Spinal cord (tissue), 10 donors: ENCODE results near the gene MMP25. TPM values are rescaled to one million over a fixed set of nuclear protein-coding genes. Genes with fewer than 3 reads are reported as not detected.
"Not testable (repeated sequence)": the region's sequence is repeated elsewhere in the genome, so short reads cannot be mapped to it uniquely, and the experiment has no call there.

ENCODE experiments used
- DNase-seq, 6 donors: peaks; one replicate each; pipeline versions ENCODE4 v3.0.0 to v3.0.0-alpha.2; 2013 to 2015; ENCODE audit warnings: low spot score in 6 of 6, low read depth in 4 of 6
- H3K27ac ChIP-seq: one replicate; pipeline ENCODE4 v1.5.1; 2013; ENCODE audit warnings: low read depth, low read length, control low read depth
- H3K27me3 ChIP-seq: one replicate; pipeline ENCODE4 v1.6.1; 2013; ENCODE audit warnings: low read length; ENCODE audit not compliant: control insufficient read depth, insufficient read depth
- H3K36me3 ChIP-seq: one replicate; pipeline ENCODE4 v1.6.1; 2013; ENCODE audit warnings: low read length; ENCODE audit not compliant: control insufficient read depth, insufficient read depth
- H3K4me1 ChIP-seq: one replicate; pipeline ENCODE4 v1.6.1; 2013; ENCODE audit warnings: low read length; ENCODE audit not compliant: control insufficient read depth, insufficient read depth
- H3K4me3 ChIP-seq: one replicate; pipeline ENCODE4 v1.5.1; 2013; ENCODE audit warnings: low read depth, low read length, control low read depth
- H3K9me3 ChIP-seq: one replicate; pipeline ENCODE4 v1.6.1; 2013; ENCODE audit warnings: low read length; ENCODE audit not compliant: control insufficient read depth, insufficient read depth
- WGBS: methylation state at CpG from one replicate; pipeline ENCODE4 v1.1.5; 2013; ENCODE audit warnings: missing lambda C conversion rate; ENCODE audit not compliant: insufficient coverage; 5-methylcytosine and 5-hydroxymethylcytosine counted together
- polyA plus RNA-seq, 2 donors: library from polyadenylated mRNA; unstranded; fragments of 120-200 nt; gene quantifications; one replicate each; pipeline ENCODE4 v1.2.1, GENCODE V29; 2013; ENCODE audit not compliant: insufficient read length in 2 of 2
- total RNA-seq, 2 donors: library from RNA; depleted of rRNA in 1 of 2; stranded (reverse); fragments of 120-200 nt in 1 of 2; fragments of >200 nt in 1 of 2; gene quantifications; one replicate each; pipeline versions ENCODE4 v1.2.3 to v1.2.4, GENCODE V29; 2013 to 2014
- donor health status: healthy.

MMP25 gene
- total and polyA plus RNA-seq, 4 donors: 1.2 to 10.5 (median 4.3) TPM

GRCh38 chr16:3070608-3071111, 24.3 kb downstream of the MMP25 start:
- no peak overlapping the region for H3K27ac ChIP-seq
- DNase-seq: no peak
- H3K4me1 ChIP-seq: peaks cover 7% of the 10 kb centered on the region
- H3K9me3 ChIP-seq: no peaks in the 10 kb centered on the region
- no peak overlapping the region for H3K4me3 ChIP-seq
- no peaks in the 10 kb centered on the region for H3K27me3 ChIP-seq
- no peaks in the 10 kb centered on the region for H3K36me3 ChIP-seq
- WGBS: 77% methylated on average over 7 of the region's 9 CpGs

GRCh38 chr16:3071655-3072054, 25.3 kb downstream of the MMP25 start:
- Histone ChIP-seq H3K9me3 (no peaks in the 10 kb centered on the region), H3K4me1 (peaks cover 7% of the 10 kb centered on the region), H3K4me3 (no peak overlapping the region), H3K27me3 (no peaks in the 10 kb centered on the region), H3K36me3 (no peaks in the 10 kb centered on the region), H3K27ac (no peak overlapping the region)
- no peak for DNase-seq
- 82% methylated on average over 7 of the region's 7 CpGs for WGBS

- not testable (repeated sequence) for H3K36me3 ChIP-seq, H3K4me3 ChIP-seq, H3K4me1 ChIP-seq, H3K27ac ChIP-seq, H3K27me3 ChIP-seq, DNase-seq, H3K9me3 ChIP-seq
- WGBS: 68% methylated on average over 2 of the region's 4 CpGs
These were observed 25.8 kb downstream of the MMP25 start for GRCh38 chr16:3072148-3072547.

GRCh38 chr16:3072576-3073263, 26.4 kb downstream of the MMP25 start:
- not testable (repeated sequence) for H3K27ac ChIP-seq, H3K4me3 ChIP-seq, H3K9me3 ChIP-seq, H3K4me1 ChIP-seq, H3K36me3 ChIP-seq, DNase-seq, H3K27me3 ChIP-seq
- 20% methylated on average over 3 of the region's 18 CpGs for WGBS

GRCh38 chr16:3073448-3073847, 27.1 kb downstream of the MMP25 start:
- WGBS: 95% methylated on average over 7 of the region's 7 CpGs
- Histone ChIP-seq H3K27me3 (no peaks in the 10 kb centered on the region), H3K36me3 (no peaks in the 10 kb centered on the region), H3K4me1 (peaks cover 7% of the 10 kb centered on the region), H3K4me3 (no peak overlapping the region), H3K27ac (no peak overlapping the region), H3K9me3 (no peaks in the 10 kb centered on the region)
- no peak for DNase-seq

- no peak for DNase-seq
- Histone ChIP-seq H3K9me3 (no peaks in the 10 kb centered on the region), H3K27me3 (peaks cover 2% of the 10 kb centered on the region), H3K4me3 (no peak overlapping the region), H3K27ac (no peak overlapping the region), H3K4me1 (peaks cover 7% of the 10 kb centered on the region), H3K36me3 (no peaks in the 10 kb centered on the region)
- WGBS: 62% methylated on average over 6 of the region's 9 CpGs
These were observed 28.6 kb downstream of the MMP25 start for GRCh38 chr16:3074860-3075522.

GRCh38 chr16:3075523-3075915, 29.2 kb downstream of the MMP25 start:
- peaks cover 2% of the 10 kb centered on the region for H3K27me3 ChIP-seq
- H3K4me3 ChIP-seq: no peak overlapping the region
- H3K4me1 ChIP-seq: peaks cover 7% of the 10 kb centered on the region
- WGBS: 23% methylated on average over 10 of the region's 10 CpGs
- peak in 2 of 6 donors; percentile 64 for DNase-seq
- H3K27ac ChIP-seq: no peak overlapping the region
- no peaks in the 10 kb centered on the region for H3K9me3 ChIP-seq
- H3K36me3 ChIP-seq: no peaks in the 10 kb centered on the region

- H3K4me1 ChIP-seq, H3K27me3 ChIP-seq, H3K4me3 ChIP-seq, H3K9me3 ChIP-seq, H3K36me3 ChIP-seq, DNase-seq, H3K27ac ChIP-seq: not testable (repeated sequence)
- WGBS: 78% methylated on average over 4 of the region's 6 CpGs
These were observed 29.6 kb downstream of the MMP25 start for GRCh38 chr16:3075946-3076345.

- Histone ChIP-seq H3K9me3 (no peaks in the 10 kb centered on the region), H3K36me3 (no peaks in the 10 kb centered on the region), H3K27me3 (peaks cover 2% of the 10 kb centered on the region), H3K27ac (no peak overlapping the region), H3K4me3 (no peak overlapping the region), H3K4me1 (peaks cover 7% of the 10 kb centered on the region)
- no peak for DNase-seq
- WGBS: 82% methylated on average over 3 of the region's 6 CpGs
These were observed 30.2 kb downstream of the MMP25 start for GRCh38 chr16:3076577-3076976.

GRCh38 chr16:3080024-3080423, 33.7 kb downstream of the MMP25 start:
- WGBS: 74% methylated on average over 13 of the region's 17 CpGs
- H3K36me3 ChIP-seq: no peaks in the 10 kb centered on the region
- no peaks in the 10 kb centered on the region for H3K9me3 ChIP-seq
- H3K4me3 ChIP-seq: no peak overlapping the region
- DNase-seq: no peak
- no peak overlapping the region for H3K27ac ChIP-seq
- H3K4me1 ChIP-seq: peaks cover 4% of the 10 kb centered on the region
- H3K27me3 ChIP-seq: peaks cover 2% of the 10 kb centered on the region
